SIG-M5 treated with dmso at 0.1 percent for 504 hours (cell line): ENCODE measurements around the gene CREBZF.

Source experiments
- DNase-seq: peaks from one replicate; lab custom pipeline; 2025; ENCODE audit not compliant: unreplicated experiment; lab: John Stamatoyannopoulos, UW

Gene CREBZF

GRCh38 chr11:85627998-85628770 is 36.7 kb downstream of the CREBZF start, which contains the start of gene TMEM126B:
TMEM126B (plus strand) TSS chr11:85628593; CDS start chr11:85628608, 15 bp downstream.
- DNase-seq, result peak; percentile 98

- peak; percentile 18 for DNase-seq
These were observed 37.5 kb downstream of the CREBZF start, which contains the start of gene DLG2 for GRCh38 chr11:85627332-85627997. DLG2 (minus strand) TSS chr11:85627344.

GRCh38 chr11:85626496-85626895 is 38.4 kb downstream of the CREBZF start:
- no peak for DNase-seq

GRCh38 chr11:85620256-85620655 is 44.7 kb downstream of the CREBZF start:
- DNase-seq, result no peak

- no peak for DNase-seq
These were observed 45.4 kb downstream of the CREBZF start for GRCh38 chr11:85619499-85619898.

GRCh38 chr11:85611643-85612042 is 53.3 kb downstream of the CREBZF start:
- DNase-seq, result peak; percentile 7
